Large intestine (tissue), 3 donors: ENCODE data around the gene FBXO44. TPM values are rescaled to one million over a fixed set of nuclear protein-coding genes. Genes with fewer than 3 reads are reported as not detected.
A peak's percentile ranks its signal among the peaks of the same experiment; 100 is the strongest.

Experiments
- DNase-seq, 2 donors: peaks; one replicate each; pipeline versions ENCODE4 v3.0.0 to v3.0.0-alpha.2; 2013
- H3K27ac ChIP-seq: one replicate; pipeline ENCODE4 v1.5.1; 2013; ENCODE audit warnings: low read length
- H3K27me3 ChIP-seq: 2 replicates; pipeline ENCODE4 v1.6.1; 2013; ENCODE audit warnings: low read length; ENCODE audit not compliant: control insufficient read depth, insufficient read depth
- H3K36me3 ChIP-seq: 2 replicates; pipeline ENCODE4 v1.6.1; 2013; ENCODE audit warnings: low read length; ENCODE audit not compliant: control insufficient read depth, insufficient read depth
- H3K4me1 ChIP-seq: one replicate; pipeline ENCODE4 v1.6.1; 2013; ENCODE audit warnings: low read length; ENCODE audit not compliant: control insufficient read depth, insufficient read depth
- H3K4me3 ChIP-seq: one replicate; pipeline ENCODE4 v1.5.1; 2013; ENCODE audit warnings: low read length
- H3K9me3 ChIP-seq: one replicate; pipeline ENCODE4 v1.6.1; 2013; ENCODE audit warnings: mild to moderate bottlenecking, low read depth, low read length, moderate library complexity; ENCODE audit not compliant: control insufficient read depth
- WGBS: methylation state at CpG from one replicate; pipeline ENCODE4 v1.1.5; 2013; ENCODE audit warnings: low lambda C conversion rate; ENCODE audit not compliant: insufficient coverage; 5-methylcytosine and 5-hydroxymethylcytosine counted together
- polyA plus RNA-seq: library from polyadenylated mRNA; unstranded; fragments of 120-200 nt; gene quantifications from one replicate; pipeline ENCODE4 v1.2.1, GENCODE V29; 2013

Gene FBXO44
- polyA plus RNA-seq, 1 donor, result 33.6 TPM

DNA sequence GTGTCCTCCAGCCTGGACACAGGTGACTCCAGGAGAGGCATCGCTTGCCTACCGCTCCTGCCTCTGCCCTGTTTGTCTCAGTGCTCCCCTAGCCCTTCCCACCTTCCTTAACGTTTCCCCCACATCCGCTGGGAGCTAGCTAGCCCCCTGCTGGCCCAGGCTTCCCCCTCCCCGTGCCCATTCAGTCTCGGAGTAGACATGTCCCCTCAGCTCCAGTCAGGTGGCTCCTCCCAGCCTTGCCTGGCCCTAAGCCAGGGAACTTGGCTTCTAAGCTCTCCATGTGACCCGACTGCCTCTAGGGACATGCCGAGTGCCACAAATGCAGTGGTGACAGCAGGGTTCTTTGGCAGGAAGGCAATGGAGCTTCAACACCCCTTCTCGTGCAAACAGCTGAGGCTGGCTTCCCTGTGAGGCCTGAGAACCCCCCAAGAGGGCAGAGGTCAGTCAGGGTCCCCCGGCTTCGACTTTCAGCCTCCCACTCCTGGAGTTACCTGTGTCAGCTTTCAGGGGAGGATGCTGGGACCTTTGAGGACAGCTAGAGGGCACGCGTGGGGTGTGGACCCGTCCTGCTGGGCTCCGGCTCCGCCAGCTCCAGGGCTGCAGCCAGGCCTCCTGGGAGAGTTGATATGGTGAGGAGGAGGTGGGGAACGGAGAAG is 53.1 kb downstream of the FBXO44 start:
- WGBS, result 57% methylated on average over 2 of the region's 17 CpGs
- no peaks in the 10 kb centered on the region for H3K36me3 ChIP-seq
- H3K4me1 ChIP-seq, result no peaks in the 10 kb centered on the region
- peaks cover 26% of the 10 kb centered on the region for H3K27me3 ChIP-seq
- H3K27ac ChIP-seq, result no peak overlapping the region
- no peak overlapping the region for H3K4me3 ChIP-seq
- H3K9me3 ChIP-seq, result no peaks in the 10 kb centered on the region
- DNase-seq, result peak in 1 of 2 donors; percentile 32

DNA sequence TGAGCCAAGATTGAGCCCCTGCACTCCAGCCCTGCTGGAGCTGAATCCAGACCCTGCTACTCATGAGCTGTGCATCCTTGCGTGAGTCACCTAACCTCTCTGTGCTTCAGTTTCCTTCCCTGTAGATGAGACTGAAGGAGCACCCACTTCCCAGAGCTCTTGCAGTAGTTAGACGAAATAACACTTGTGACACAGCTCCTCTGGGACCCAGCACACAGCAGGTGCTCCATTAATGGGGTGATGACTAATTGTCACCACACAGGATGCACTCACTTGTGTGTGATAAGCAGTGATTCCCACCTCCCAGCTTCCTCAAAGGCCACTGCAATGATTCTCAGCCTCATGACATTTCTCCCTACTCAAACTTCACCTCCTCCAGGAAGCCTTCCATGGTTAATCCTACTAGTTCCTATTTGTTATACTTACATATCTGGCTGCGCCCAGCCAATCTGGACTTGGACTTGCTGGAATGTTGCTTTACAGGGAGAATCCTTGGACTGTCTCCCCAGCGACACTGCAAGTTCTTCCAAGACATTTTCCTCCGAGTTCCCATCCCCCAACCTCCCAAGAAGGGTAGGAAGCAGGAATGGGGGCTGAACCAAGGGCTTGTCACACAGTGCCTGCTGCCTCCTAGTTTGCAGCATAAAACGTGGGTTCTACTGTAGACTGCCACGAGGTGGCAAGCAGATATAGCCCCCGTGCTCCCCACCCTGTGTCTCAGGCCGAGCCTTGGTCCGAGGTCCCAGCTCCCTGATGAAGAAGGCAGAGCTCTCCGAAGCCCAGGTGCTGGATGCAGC is 54.1 kb downstream of the FBXO44 start:
- Histone ChIP-seq H3K27ac (no peak overlapping the region), H3K27me3 (peaks cover 19% of the 10 kb centered on the region), H3K4me3 (no peak overlapping the region), H3K4me1 (no peaks in the 10 kb centered on the region), H3K9me3 (no peaks in the 10 kb centered on the region), H3K36me3 (no peaks in the 10 kb centered on the region)
- 100% methylated on average over 1 of the region's 11 CpGs for WGBS
- DNase-seq, result no peak

DNA sequence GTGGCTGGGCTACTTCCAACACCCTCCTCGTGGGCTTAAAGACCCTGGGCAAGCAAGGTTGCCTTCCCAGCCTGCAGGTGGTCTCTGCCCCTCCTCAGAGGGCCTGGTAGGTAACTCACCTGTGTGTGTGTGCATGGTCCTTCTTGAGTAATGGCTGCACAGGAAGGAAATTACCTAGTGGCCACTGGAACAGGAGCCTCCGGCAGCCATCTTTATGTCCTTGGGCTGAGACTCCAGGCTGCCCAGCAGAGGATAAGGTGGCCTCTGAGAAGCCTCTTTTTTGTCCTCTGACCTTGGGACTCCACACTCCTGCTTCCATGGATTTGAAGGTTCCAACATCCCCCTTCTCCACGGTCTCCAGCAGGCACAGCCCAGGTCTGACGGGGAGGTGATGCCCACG is 56.8 kb downstream of the FBXO44 start:
- H3K36me3 ChIP-seq, result no peaks in the 10 kb centered on the region
- peaks cover 3% of the 10 kb centered on the region for H3K27me3 ChIP-seq
- DNase-seq, result no peak
- no peaks in the 10 kb centered on the region for H3K9me3 ChIP-seq
- WGBS, result no CpG with 5 or more reads among the region's 5 CpGs
- H3K27ac ChIP-seq, result no peak overlapping the region
- no peaks in the 10 kb centered on the region for H3K4me1 ChIP-seq
- no peak overlapping the region for H3K4me3 ChIP-seq

DNA sequence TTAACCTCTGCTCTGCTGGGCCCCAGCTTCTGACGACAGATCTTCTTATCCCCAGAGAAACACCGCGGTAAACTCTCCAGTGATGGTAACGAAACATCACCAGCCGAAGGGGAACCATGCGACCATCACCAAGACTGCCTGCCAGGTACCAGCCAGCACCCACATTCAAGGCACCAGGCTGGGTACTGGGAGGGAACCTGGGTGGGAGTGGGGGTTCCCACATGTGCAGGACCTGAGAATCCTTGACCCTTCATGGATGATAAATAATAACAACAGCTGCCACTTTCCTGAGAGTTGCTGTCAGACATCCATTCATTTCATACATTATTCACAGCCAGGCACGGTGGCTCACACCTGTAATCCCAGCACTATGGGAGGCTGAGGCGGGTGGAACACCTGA is 57.6 kb downstream of the FBXO44 start:
- no peak overlapping the region for H3K27ac ChIP-seq
- H3K9me3 ChIP-seq, result no peaks in the 10 kb centered on the region
- no peak overlapping the region for H3K4me3 ChIP-seq
- DNase-seq, result no peak
- peaks cover 5% of the 10 kb centered on the region for H3K27me3 ChIP-seq
- H3K36me3 ChIP-seq, result no peaks in the 10 kb centered on the region
- H3K4me1 ChIP-seq, result no peaks in the 10 kb centered on the region
- WGBS, result no CpG with 5 or more reads among the region's 8 CpGs

Other genes starting within 250 kb of the FBXO44 start
- gene DISP3, start 175.7 kb upstream of the FBXO44 start, polyA plus RNA-seq, result 0.76 TPM
- gene FBXO2, start 448 bp upstream of the FBXO44 start, polyA plus RNA-seq, result 102 TPM
- gene FBXO6, start 9.3 kb downstream of the FBXO44 start, polyA plus RNA-seq, result 18.3 TPM
- gene MAD2L2, start 26.3 kb downstream of the FBXO44 start, polyA plus RNA-seq, result 30.0 TPM
- 0.42 TPM for gene DRAXIN, start 36.8 kb downstream of the FBXO44 start, polyA plus RNA-seq
- 21.5 TPM for gene AGTRAP, start 81.3 kb downstream of the FBXO44 start, polyA plus RNA-seq
- 0.15 TPM for gene C1orf167, start 107.3 kb downstream of the FBXO44 start, polyA plus RNA-seq
- 17.1 TPM for gene MTHFR, start 151.1 kb downstream of the FBXO44 start, polyA plus RNA-seq
- 22.4 TPM for gene CLCN6, start 151.3 kb downstream of the FBXO44 start, polyA plus RNA-seq
- 1.8 TPM for gene NPPA, start 192.9 kb downstream of the FBXO44 start, polyA plus RNA-seq
- not detected for gene NPPB, start 204.1 kb downstream of the FBXO44 start, polyA plus RNA-seq